Measurements from ENCODE around the gene SYT14. TPM values are rescaled to one million over a fixed set of nuclear protein-coding genes. Genes with fewer than 3 reads are reported as not detected.
"Not testable (repeated sequence)": the region's sequence is repeated elsewhere in the genome, so short reads cannot be mapped to it uniquely, and the experiment has no call there.

The SYT14 gene
- total RNA-seq, 1 donor from 2014 or later = not detected

DNA sequence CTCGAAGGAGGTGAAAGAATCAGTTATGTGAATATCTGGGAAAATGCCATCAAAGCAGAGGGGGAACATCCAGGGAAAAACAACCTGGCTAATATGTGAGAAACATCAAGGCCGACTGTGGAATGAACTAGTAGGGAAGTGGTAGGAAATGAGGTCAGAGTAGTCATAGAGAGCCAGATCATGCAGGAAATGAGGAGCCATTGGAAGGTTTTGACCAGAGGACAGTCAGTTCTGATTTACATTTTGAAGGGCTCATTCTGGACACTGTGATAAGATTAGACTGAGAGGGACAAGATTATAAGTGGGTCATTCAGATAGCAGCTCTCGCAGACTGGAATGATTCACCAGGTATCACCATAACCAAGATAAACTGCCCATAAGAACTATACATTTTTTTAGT lies 63.7 kb downstream of the SYT14 start:
- ATAC-seq (no peak), DNase-seq (ENCODE audit: missing footprints) (no peak)
- intact Hi-C loops (cut with DNase I) = no loop called here

DNA sequence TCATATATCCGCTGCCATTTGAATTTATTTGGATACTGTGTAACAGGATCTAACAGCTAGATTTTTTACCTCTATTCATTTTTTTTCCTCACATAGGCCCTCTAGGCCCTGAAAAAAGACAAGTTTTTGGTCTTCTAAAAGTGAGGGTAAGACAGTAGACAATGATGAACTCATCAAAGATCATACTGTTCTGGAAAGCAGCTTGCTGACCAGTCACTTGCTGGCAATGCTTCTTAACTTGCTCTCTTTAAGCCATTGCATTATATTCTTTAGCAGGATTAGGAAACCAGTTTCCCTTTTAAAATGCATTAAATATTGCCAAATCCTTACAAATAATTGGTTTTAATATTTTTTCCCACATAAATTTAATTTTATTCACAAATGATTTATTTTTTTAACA lies 65.5 kb downstream of the SYT14 start:
- DNase-seq (ENCODE audit: missing footprints) (no peak), ATAC-seq (no peak)
- intact Hi-C loops (cut with DNase I) = no loop called here

DNA sequence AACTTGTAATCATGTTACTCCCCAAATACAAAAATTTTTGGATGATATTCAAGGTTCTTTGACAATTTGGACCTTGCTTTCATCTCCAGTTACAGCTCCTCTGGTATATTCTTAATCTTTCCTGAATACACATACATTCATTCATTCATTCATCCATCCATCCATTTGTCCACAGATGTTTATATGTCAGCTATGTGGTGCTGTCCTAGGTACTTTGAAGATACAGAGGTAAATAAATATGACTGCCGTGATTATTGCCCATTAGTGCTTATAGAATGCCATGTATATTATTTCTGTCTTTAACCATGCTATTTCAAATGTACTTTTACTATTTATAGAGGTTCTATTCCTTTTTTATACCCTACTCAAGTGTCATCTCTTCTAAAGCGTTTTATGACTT lies 72.1 kb downstream of the SYT14 start:
- intact Hi-C loops (cut with DNase I) = no loop called here
- ATAC-seq (no peak), DNase-seq (ENCODE audit: missing footprints) (no peak)

DNA sequence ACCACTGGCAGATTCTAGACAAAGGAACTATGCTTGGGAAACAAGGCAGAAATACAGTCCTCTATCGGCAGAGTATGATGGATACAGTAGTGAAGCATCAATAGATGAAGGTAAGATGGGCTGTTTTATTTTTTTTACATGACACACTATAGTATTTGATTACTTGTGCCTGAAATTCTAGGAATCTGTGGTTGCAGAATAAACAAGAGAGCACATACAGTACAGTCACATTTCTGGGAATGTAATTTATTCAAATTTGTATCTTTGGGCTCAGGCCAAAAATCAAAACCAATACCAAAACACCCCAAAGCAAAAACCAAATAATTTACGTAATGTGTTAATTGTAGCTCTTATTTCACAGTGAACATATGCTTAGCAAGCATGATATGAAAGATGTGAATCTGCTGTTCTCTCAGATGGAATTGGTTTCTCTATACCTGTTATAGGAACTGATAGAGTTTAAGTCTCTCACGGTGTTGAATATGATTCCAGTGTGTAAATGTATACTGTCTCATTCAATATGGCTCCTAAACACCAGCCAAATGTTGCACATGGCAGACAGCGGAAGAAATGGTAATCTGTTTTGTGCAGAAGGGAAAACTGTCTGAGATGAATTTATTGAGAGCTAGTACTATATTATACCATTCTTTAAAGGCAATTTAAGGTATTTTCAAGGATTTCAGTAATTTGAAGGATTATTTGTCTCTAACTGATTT lies 83.3 kb downstream of the SYT14 start:
- DNase-seq (ENCODE audit: missing footprints) (no peak), ATAC-seq (no peak)
- intact Hi-C loops (cut with DNase I) = no loop called here

DNA sequence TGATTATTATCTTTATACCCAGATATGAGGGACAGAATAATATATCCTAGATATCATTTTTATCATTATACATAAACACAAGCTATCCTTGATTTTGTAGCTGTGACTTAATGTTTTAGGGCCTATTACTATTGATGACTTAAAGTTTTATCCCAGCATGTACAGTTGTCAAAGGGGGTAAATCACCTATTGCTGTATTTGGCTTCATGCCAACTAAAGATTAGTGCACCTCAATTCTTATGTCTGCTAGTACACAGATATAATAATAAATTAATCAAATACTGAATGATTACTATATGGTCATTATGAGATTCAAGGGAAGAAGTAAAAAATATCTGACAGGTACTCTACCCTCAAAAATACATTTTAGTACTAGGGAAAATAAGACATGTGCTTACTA lies 84.0 kb downstream of the SYT14 start:
- no peak for ATAC-seq
- intact Hi-C loops (cut with DNase I) = no loop called here

DNA sequence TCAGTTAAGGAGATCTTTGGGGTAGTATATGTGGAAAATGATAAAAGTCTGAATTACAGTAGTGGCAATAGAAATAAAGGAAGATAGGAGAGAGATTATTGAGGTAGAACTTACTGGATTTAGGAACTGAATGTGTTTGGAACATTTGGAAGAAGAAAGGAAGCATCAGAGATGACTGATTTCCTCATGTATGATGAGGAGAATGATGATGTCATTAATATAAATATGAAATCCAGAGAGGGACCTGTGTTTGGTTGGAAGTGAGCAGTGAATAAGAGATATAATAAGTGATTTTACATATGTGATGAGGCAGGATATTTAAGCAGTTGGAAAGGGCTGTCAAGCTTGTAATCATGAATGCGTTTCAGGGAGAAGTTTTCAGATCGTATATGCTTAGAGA lies 86.3 kb downstream of the SYT14 start:
- intact Hi-C loops (cut with DNase I) = no loop called here
- ATAC-seq = no peak
- DNase-seq (ENCODE audit: missing footprints) = no peak

More for the DNA sequence above, 84.0 kb downstream of the SYT14 start:
- no peak for DNase-seq (ENCODE audit: missing footprints)

DNA sequence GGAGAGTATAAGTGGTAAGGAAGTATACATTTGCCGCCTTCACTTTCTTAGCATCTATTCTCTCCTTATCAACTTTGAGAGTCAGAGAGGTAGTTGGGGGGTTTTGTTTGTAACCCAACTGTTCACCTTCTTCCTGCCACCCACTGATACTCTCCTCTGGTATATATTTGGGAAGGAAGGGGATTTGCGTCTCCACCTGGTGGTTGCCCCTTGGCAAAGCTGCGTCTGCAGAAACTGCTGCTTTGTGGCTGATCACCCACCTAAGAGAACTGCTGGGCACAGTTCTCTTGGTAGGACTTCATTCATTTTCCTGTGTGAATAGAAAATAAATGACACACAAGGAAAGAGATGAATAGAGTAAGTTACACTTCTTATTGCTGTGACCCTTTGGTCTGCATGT lies 87.0 kb downstream of the SYT14 start:
- ATAC-seq (no peak), DNase-seq (ENCODE audit: missing footprints) (no peak)
- intact Hi-C loops (cut with DNase I) = no loop called here

DNA sequence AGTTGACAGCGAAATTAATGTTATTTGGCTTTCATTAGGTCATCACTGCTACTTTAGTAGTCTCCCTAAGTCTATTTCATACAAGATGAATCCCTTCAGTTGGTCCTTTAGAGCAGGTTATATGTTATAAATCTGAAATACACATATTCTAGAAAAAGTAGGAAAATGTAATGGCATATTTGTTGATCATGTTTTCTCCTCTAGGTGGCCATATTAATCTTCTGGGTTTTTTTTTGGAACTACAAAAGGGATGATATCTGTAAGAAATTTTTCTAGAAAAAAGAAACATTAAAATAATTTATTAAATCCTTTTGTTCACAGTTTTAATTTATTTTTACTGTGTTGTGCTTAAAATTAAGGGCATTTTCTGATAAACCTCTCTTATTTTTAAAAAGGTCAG lies 87.9 kb downstream of the SYT14 start:
- DNase-seq (ENCODE audit: missing footprints) (no peak), ATAC-seq (no peak)
- intact Hi-C loops (cut with DNase I) = no loop called here

DNA sequence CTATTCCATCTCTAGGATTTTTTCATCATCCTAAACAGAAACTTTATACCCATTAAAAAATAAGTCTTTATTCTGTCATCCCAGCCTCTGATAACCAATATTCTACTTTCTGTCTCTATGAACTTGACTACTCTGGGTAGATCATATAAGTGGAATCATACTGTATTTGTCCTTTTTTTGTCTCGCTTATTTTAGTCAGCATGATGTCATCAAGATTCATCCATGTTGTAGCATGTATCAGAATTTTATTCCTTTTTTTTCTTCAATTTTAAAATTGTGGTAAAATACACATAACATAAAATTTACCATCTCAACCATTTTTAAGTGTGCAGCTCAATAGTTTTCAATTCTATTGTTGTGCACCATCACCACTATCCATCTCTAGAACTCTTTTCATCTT lies 90.0 kb downstream of the SYT14 start:
- ATAC-seq (no peak), DNase-seq (ENCODE audit: missing footprints) (no peak)
- intact Hi-C loops (cut with DNase I) = no loop called here

DNA sequence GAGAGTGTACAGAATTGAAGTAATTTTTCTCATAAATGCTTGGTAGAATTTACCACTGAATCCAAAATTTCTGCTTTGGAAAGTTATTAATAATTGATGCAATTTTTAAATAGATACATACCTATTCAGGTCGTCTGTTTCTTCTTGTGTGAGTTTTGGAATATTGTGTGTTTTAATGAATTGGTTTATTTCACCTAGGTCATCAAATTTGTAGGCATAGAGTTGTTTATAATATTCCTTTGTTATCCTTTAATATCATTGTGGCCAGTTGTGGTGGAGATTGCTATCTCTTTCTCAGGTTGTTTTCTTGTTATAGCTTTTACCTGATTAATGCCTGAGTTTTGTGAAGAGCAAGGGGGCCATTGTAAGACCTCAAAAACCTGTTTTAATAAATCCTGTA lies 93.5 kb downstream of the SYT14 start:
- ATAC-seq (no peak), DNase-seq (ENCODE audit: missing footprints) (no peak)
- intact Hi-C loops (cut with DNase I) = no loop called here

DNA sequence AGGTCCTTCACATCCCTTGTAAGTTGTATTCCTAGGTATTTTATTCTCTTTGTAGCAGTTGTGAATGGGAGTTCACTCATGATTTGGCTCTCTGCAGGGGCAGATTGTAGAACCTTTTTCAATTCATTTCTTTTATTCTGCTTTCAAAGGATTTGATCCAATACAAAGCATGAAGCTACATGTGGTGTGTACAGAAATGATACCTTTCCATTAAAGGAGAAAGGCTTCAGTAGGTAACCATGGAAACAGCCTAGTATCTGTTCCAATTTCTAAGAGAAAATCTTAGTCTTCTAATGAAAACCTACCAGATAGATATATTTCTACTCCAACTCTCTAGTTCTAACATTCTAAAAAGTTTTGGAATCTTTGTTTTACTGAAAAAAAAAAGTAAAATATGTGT lies 105.0 kb downstream of the SYT14 start:
- intact Hi-C loops (cut with DNase I) = no loop called here
- ATAC-seq (no peak), DNase-seq (ENCODE audit: missing footprints) (no peak)

DNA sequence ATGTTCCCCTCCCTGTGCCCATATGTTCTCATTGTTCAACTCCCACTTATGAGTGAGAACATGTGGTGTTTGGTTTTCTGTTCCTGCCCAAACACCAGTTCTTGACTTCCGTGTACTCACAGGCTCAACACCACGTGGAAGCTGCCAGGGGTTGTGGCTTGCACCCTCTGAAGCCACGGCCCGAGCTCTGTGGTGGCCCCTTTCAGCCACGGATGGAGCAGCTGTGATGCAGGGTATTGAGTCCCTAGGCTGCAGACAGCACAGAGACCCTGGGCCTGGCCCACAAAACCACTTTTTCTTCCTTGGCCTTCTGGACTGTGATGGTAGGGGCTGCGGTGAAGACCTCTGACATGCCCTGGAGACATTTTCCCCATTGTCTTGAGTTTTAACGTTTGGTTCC lies 111.6 kb downstream of the SYT14 start:
- ATAC-seq = no peak
- intact Hi-C loops (cut with DNase I) = no loop called here
- DNase-seq (ENCODE audit: missing footprints) = no peak

DNA sequence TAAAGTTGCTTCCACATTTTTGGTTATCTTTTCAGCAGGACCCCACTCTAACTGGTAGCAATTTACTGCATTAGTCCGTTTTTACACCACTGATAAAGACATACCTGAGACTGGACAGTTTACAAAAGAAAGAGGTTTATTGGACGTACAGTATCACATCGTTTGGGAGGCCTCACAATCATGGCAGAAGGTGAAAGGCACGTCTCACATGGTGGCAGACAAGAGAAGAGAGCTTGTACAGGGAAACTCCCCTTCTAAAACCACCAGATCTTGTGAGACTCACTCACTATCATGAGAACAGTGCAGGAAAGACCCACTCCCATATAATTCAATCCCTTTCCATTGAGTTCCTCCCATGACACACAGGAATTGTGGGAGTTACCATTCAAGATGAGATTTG lies 112.5 kb downstream of the SYT14 start:
- DNase-seq (ENCODE audit: missing footprints); ATAC-seq: not testable (repeated sequence)

DNA sequence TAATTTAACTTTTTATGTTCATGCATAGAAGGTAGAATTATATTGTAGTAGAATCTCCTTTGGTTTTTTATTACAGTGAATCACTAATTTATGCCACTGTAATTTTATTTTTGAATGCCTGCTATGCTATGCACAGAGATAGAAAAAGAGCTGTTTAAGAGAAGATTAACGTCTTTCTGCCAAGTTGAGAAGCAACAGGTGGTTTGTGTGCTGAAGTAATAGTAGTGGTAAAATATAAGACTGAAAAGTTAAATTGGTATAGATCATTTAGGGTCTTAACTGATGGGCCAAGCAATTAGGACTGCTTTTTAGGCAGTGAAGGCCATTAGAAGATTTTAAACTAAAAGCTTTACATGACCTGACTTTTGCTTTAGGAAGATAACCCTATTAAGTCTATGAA lies 115.1 kb downstream of the SYT14 start:
- intact Hi-C loops (cut with DNase I) = no loop called here
- no peak for DNase-seq (ENCODE audit: missing footprints)
- ATAC-seq = no peak

More for the DNA sequence above, 112.5 kb downstream of the SYT14 start:
- intact Hi-C loops (cut with DNase I) = not testable (repeated sequence)

DNA sequence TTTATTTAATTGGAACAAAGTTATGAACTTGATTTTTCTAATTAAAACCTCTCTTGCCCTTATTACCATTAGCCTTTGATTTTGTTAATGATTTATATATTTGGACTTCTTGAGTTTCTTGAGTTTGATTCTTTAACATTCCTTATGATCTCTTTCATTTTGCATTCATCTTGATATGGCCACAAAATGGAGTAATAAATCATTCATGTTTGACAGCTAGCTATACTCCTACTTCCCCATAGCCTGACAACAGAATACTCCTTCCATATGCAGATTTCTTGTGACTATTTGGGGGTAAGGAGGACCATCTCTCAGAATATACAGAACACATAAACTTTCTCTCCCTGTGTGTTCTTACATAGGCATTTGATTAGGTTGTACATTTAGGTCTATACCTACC lies 119.6 kb downstream of the SYT14 start:
- ATAC-seq = no peak
- DNase-seq (ENCODE audit: missing footprints) = no peak
- intact Hi-C loops (cut with DNase I) = no loop called here

DNA sequence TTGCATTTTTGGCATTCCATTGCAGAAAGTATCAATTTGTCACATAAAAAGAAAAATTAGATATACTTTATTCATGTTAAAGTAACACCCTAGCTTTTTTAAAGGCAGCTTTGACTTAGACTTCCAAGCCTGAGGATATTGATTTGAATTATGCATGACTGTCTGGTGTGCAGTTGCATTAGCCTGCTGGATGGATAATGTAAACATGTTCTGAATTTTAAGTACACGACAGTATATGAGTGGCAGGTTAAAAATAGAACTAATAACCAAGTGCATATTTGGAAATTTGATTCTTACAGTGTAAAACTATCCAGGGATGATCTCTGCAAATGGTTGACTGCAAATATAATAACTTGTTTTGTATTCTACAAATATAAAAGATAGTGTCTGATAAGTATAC lies 124.0 kb downstream of the SYT14 start:
- intact Hi-C loops (cut with DNase I) = no loop called here
- ATAC-seq (no peak), DNase-seq (ENCODE audit: missing footprints) (no peak)

DNA sequence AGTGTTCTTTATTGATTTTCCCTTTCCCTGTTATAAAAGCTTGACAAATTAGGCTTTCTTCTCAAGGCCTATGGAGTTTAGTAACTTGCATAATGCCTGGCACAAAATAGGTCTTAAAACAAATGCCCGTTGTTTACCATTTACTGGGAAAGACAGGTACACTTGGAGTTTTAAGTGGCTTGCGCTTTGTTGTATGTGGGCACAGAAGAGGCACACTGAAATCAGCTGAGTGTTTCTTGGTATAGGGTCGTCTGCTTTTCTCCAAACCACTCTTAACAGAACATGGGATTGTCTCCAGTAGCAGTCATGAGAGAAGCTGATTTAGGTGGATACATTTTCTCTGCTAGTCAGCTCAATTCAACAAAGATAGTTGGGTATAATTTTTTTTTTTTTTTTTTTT lies 132.5 kb downstream of the SYT14 start:
- intact Hi-C loops (cut with DNase I) = no loop called here
- no peak for DNase-seq (ENCODE audit: missing footprints)
- no peak for ATAC-seq

DNA sequence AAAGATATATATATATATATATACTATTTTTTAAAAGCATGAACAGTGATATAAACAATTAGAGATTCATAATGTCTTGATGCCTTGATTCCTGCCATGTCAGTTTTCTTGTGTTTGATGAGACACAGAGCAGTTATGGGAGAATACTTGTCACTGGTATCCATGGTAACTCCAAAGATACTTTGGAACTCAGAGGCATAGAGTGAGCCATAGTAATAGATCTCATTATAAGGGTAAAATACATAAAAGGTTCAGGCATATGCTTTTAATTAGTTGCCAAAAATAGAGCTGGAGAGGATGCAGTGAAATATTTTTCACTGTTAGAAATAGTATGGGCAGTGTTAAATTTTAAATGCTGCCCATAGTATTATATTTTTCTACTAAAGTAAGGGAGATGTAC lies 134.1 kb downstream of the SYT14 start:
- ATAC-seq (no peak), DNase-seq (ENCODE audit: missing footprints) (no peak)
- intact Hi-C loops (cut with DNase I) = no loop called here

DNA sequence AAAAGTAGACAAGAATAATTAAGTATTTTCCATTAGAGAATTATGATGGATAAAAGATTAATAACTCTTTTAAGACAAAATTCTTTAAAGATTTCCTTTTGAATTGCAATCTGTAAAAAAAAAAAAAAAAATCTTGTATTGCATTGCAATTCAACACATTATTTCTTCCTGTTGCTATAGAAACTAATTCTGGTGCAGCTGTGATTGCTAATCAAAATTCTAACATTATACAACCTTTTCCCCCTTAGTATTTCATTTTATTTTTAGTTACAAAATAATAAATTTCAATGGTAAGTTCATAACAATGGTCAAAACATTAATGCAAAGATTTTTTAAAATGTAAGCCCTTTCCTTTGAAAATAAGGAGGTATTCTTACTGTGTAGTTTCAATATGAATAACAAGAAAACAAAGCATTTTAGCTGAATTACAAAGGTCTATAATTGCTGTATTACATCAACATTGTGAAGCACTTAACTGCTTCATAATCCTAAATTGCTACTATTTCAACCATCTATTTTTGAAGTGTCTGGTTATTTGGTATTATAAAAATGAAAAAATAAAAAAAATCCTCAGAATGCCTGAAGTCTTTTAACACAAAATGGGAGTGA lies 135.0 kb downstream of the SYT14 start:
- intact Hi-C loops (cut with DNase I) = no loop called here
- no peak for DNase-seq (ENCODE audit: missing footprints)
- ATAC-seq = no peak

DNA sequence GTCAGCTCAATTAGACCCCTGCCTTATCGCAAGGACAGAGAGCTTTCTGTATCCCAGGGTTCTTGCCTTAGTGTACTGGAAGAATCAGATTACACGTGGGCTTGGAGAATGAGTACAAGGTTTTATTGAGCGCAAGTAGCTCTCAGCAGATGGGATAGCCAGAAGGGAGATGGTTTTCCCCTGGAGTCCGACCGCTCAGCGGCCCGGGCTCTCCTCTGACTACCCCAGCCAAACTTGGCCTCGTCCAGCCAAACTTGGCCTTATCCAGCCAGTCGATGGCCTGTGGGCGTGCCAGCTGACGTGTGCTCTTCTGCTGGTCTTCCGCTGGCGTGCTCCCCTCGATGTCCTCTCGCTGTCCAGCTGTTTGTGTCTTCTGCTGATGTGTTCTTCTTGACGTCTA lies 136.9 kb downstream of the SYT14 start:
- intact Hi-C loops (cut with DNase I) = no loop called here
- no peak for DNase-seq (ENCODE audit: missing footprints)
- no peak for ATAC-seq

DNA sequence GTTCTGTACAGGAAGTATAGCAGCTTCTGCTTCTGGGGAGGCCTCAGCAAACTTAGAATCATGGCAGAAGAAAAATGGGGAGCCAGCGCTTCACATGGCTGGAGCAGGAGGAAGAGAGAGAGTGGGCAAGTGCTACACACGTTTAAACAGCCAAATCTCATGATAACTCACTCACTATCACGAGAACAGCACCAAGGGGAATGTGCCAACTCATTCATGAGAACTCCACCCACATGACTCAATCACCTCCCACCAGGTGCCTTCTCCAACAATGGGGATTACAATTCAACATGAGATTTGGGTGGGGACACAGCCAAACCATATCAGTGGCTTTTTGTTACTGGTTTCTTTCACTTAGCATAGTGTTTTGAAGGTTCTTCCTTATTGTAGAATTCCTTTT lies 138.6 kb downstream of the SYT14 start:
- no peak for DNase-seq (ENCODE audit: missing footprints)
- intact Hi-C loops (cut with DNase I) = no loop called here
- no peak for ATAC-seq

All from Right ventricle myocardium inferior (tissue), 1 donor.